Prostate gland (tissue), 2 donors: Measurements from ENCODE around the gene GSS.
"Not testable (repeated sequence)": the region's sequence is repeated elsewhere in the genome, so short reads cannot be mapped to it uniquely, and the experiment has no call there.

Experiments used
- POLR2A ChIP-seq: fragments of 450-650 bp; IDR thresholded peaks from one replicate; pipeline ENCODE4 v1.6.1; 2016; ENCODE audit warnings: antibody characterized with exemption, mild to moderate bottlenecking
- POLR2AphosphoS5 ChIP-seq: sonication (generic); formaldehyde crosslinking; IDR thresholded peaks from one replicate; pipeline ENCODE4 v1.6.1; 2017; ENCODE audit warnings: antibody characterized with exemption
- TF ChIP-seq, protein P1 (sequence below), 4 experiments: fragments of 200-600 bp in 2 of 4; fragments of 450-650 bp in 2 of 4; sonication (generic) in 2 of 4; IDR thresholded peaks; 1 replicate in 3 of 4; 2 replicates in 1 of 4; pipeline ENCODE4 v1.5.1; 2016 to 2019; ENCODE audit warnings: antibody characterized with exemption in 4 of 4, mild to moderate bottlenecking in 2 of 4, moderate library complexity in 2 of 4

DNA sequence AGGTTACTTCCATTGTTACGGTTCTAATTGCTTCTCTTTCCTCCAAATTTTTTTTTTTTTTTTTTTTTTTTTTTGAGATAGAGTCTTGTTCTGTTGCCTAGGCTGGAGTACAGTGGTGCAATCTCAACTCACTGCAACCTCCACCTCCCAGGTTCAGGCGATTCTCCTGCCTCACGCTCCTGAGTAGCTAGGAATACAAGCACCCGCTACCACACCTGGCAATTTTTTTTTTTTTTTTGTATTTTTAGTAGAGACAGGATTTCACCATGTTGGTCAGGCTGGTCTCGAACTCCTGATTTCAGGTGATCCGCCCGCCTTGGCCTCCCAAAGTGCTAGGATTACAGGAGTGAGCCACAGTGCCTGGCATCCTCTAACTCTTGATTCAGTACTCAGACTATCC is 74.6 kb downstream of the GSS start:
- TF ChIP-seq, protein P1, sequence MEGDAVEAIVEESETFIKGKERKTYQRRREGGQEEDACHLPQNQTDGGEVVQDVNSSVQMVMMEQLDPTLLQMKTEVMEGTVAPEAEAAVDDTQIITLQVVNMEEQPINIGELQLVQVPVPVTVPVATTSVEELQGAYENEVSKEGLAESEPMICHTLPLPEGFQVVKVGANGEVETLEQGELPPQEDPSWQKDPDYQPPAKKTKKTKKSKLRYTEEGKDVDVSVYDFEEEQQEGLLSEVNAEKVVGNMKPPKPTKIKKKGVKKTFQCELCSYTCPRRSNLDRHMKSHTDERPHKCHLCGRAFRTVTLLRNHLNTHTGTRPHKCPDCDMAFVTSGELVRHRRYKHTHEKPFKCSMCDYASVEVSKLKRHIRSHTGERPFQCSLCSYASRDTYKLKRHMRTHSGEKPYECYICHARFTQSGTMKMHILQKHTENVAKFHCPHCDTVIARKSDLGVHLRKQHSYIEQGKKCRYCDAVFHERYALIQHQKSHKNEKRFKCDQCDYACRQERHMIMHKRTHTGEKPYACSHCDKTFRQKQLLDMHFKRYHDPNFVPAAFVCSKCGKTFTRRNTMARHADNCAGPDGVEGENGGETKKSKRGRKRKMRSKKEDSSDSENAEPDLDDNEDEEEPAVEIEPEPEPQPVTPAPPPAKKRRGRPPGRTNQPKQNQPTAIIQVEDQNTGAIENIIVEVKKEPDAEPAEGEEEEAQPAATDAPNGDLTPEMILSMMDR (IDR thresholded peaks at IDR 0.05) = not testable (repeated sequence)
- TF ChIP-seq POLR2A, POLR2AphosphoS5: not testable (repeated sequence)
